Medulla oblongata (tissue), 1 donor: Measurements from ENCODE around the gene BAZ2A.
A peak's percentile ranks its signal among the peaks of the same experiment; 100 is the strongest.

Experiments
- DNase-seq: peaks from one replicate; pipeline ENCODE4 v3.0.0-alpha.2; 2015; ENCODE audit errors: extremely low spot score

The BAZ2A gene

DNA sequence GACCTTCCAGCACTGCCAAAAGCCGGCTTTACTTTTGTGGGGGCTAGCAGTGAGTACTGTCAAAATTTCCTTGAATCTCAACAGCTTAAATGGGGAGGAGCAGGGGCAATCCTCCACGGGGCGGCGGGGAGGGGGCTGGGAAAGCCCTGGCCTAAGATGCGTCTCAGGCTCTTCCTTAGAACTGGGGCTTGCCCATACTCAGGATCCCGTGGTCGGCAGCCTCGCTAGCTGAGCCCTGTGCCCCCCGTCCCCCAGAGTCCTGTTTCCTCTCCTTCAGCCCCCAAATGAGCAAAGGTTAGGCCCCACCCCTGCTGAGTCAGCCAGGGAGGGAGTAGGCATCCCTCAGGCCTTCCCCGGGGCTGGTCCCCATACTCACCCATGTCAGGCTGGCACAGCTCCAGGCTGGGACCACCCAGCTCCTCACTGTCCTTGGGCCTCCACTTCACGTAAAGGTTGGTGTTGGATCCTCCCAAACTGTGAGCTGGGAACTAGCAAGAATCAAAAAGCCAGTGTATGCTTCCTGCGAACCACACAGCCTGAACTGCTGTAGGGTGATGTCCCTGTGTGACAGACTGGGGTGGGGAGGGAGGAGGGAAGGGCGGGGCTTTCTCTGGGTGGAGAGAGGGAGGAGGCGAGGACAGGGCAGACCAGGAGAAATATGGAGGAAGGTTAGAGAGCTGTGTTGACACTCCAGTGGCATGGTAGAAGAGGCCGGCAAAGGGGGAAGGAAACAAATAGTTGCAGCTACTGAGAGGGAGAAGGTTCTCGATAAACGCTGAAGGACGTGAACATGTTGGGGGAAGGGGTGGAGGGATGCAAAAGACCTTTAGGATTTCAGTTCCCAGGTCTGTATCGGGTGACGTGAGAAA, 5.9 kb upstream of the BAZ2A start:
- DNase-seq, result peak; percentile 95

DNA sequence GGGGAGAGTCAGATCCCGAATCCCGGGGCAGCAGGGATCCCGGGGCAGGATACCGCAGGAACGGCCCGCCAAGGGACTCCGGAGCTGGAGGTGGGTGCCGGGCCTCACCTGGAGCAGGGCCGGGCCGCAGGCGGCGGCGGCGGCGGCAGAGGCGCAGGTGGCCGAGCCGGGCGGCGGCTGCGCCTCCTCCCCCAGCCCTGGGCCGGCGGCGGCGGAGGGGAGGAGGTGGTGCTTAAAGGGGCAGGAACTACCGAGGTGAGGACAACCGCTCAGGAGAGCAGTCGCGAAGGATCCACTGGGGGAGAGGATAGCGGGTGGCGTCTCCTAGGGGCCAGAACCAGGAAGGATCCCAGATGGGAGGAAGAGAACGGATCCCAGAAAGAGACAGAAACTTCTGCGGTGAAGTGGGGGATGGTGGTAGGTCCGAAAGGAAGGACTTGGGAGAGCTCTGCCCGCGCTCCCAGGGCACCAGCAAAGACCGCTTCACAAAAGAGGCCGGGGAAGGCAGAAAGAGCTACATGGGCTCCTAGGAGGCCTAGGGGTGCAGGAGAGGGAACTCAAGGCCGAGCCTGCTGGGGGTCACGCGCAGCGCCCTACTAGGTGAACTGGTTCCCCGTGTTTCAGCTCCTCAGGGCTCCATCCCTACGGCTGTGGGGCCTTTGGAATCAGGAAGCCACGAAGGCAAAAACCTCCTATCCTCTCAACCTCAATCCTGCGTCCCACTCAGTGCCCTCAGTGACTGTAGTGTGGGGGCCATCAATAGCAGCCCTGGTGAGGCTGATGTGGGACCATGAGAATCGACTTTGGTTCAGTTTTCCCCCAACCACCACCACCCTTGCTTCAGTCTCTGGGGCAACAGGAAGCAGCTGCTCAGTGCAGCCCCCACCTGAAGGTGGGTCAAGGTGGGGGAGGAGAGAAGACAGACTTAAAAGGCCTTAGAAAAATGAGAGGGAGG, 5.0 kb upstream of the BAZ2A start:
- DNase-seq, result peak; percentile 78

DNA sequence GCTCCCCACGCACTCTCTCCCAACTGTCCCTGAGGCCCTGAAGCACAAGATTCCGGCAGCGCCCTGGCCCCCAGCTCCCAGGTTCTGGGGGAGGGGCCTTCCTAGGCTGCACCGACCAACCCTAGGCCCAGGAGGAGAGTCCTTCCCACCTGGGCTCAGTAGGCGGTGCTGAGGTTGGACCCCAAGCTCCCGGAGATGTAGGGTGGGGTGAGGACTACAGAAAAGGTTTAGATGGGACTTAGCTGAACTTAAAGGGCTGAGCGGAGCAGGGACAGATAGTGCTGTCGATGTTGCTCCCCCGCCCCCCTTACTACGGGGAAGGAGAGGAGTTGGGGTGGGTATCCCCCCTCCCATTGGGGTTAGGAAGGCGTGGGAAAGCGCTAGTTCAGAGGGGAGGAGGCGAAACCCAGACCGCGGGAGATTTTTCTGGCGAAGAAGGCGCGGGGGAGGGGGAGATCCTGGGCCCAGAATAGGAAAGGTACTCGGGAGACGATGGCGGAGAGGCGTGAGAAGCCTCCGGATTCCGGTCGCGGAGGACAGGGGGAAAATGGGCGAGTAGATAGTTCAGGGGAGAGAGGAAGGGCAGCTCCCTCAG, 4.2 kb upstream of the BAZ2A start:
- DNase-seq, result peak; percentile 52

DNA sequence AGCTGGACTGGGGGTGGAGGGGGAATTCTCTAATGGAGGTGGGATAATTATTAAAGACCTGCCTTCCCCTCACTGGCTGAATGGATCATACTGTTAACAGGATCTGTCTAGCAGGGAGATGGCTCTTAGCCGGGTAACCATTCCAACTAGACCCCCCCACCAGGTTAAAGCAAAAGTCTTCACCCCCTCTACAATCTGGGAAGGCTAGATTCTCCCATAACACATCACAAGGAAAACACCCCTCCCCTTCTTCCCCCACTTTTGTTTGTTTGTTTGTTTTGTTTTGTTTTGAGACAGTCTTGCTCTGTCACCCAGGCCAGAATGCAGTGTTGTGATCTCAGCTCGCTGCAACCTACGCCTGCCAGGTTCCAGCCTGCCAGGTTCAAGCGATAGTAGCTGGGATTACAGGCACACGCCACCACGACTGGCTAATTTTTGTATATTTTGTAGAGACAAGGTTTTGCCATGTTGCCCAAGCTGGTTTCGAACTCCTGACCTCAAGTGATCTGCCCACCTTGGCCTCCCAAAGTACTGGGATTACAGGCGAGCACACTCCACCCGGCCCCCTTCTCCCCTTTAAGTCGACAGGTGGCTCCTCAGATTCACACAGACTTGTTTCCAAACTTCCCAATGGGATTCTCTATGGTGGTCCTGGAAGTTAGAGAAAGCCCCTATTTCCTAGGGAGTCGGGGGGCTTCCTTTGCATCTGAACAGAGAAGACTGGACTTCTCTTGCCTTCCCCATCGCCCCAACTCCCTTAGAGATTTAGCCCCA, 3.5 kb upstream of the BAZ2A start:
- peak; percentile 30 for DNase-seq

DNA sequence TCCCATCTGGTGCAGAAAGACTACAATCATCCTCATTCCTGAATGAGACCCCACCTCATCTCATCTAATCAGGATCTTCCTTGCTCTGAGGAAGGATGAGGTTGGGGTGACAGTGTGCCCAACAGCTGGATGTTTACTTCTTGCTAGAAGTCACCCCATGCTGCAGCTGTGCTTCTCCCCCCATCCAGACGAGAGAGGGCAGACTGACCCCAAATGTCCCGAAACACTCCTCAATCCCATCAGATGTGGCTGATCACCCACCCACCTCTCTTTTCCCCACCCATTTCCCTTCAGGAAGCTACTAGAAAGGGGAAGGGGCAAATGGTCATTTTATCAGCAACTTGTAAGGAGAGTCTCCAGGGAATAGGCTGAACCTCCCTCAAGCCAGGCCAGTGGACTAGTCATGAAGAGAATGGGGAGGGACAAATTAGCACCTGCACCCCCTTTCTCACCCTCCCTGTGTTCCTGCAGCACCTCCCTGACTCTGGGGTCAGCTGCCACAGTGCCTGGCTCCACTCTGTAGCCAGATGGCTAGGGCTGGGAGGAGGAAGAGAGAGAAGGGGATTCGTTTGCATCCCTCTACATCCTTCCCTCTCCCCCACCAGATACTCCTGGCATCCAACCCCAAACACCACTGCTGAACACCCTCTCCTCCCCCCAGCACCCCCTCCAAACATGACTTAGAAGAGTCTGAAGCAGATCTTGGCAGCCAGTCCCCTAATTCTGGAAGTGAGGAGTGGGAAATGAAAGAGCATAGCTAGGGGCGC, 2.8 kb upstream of the BAZ2A start:
- peak; percentile 22 for DNase-seq

DNA sequence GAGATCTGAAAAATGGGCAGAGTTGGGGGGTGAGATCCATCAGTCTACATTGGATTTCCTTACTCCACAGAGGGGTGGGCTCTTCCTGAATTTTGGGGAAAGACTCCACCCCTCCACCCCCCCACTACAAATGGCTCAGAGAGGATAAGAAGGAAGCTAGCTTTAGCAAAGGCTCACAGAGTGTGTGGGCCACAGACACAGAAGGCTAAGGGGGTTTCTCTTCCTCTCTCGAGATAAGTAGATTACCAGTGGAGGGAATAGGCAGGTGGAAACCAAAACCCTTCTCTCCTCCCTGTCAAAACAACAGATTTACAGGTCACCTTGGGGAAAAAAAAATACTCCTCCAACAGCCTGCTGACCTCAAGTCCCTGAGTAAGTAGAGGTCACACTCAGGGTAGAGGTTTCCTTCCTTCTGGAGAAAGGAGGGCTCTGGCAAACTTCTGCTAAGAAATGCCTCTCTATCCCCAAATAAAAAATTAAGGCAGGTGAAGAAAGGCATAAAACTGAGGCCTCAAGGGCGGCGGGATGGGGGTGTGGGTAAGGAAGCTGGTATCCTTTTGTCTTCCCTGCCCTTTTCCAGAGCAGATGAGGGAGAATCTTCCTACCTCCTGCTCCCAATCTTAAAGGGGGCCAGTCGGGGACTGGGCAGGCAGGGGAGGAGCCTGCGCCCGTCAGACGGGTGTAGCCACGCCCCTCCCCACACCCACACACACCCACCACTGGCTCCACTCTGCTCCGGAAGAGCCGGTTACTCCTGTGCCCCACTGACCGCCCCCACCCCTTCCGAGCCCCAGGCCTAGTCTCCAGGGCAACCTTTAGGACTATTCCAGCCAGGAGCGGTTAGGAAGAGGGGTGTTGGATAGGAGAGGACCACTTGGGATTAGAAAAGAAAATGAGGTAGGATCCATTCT, 1.9 kb upstream of the BAZ2A start:
- peak; percentile 43 for DNase-seq

DNA sequence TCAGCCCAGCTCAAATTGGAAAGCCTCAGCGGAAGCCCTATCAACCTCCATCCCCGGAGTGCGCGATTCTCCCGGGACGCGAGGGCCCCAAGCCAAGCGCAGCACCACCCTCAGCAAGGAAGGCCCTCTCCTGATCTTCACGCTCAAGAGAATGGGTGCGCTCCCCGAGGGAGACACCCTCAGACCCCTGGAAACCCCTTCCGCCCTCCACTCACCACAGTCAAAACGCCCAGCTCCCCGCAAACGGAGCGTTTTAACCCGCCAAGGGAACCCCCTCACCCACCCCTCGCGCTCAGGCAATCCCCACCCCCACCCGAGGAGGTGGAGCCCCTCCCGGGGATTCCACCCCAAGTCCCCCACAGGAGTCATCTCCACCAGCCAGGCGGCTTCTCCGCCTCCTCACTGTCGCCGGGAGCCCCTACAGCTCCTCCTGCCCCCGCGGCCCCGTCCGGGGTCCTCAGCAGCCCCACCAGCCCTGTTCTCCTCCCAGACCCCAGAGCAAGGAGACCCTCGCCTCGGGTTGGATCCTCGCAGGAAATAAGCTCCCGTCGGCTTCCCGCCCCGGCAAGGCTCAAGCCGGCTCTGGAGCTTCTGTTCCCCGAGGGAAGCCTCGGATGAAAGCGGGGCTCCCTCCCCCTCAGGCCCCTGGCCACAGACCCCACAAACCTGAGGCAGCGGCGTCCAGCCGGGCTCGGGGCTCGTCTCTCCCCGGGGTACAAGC, 507 bp downstream of the BAZ2A start:
- DNase-seq, result peak; percentile 22

DNA sequence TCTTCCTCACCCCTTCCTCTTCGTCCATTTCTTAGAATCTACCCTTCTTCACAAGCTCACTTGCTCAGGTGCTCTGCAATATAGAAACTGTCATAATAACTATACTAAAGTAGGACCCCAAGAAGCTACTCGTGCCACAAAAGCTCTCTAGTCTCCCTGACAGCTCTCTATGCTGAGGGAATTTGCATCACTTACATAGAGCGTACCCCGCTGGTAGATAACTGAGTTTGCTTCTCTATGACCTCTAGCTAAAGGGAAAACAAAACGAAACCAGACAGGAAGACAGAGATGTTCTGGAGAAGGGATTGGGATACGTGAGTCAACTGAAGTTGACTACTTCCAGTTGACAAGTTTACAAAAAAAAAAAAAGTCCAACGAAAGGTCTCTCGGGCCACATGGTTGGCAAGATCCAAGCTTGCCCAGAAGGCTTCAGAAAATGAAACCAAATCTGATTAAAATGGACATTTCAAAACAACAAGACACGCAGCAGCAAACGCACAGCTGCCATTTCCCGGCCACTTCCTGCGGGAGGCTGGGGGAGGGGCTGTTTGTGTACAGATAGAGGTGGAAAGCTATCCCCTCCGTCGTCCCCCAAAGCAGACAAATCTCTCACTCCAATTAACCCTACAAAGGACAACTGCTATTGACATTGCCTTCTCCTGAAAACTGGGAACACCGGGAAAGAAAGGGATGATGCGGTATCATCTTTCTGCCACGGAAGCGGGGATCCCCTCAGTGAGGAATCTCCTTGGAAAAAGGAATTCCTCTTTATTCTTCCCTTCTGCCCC, 1.3 kb downstream of the BAZ2A start:
- DNase-seq, result peak; percentile 69

DNA sequence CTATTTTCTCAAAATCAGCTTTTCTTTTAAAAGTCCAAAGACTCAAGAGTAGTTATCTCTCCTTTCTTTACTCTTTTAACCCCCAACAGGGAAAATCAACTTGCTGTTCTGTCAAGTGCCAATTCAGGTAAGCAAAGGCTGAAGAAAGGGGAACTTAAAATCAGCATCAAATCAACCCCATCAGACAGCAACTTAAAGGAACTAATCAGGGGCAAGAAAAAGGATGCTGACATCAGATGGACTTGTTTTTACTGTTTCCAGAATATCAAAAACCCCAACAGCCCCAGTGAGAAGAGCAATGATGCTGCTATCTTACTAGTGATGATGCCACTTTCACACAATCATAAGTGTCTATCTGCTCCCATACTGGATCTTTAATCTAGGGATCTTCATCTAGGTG, 3.4 kb downstream of the BAZ2A start:
- no peak for DNase-seq

DNA sequence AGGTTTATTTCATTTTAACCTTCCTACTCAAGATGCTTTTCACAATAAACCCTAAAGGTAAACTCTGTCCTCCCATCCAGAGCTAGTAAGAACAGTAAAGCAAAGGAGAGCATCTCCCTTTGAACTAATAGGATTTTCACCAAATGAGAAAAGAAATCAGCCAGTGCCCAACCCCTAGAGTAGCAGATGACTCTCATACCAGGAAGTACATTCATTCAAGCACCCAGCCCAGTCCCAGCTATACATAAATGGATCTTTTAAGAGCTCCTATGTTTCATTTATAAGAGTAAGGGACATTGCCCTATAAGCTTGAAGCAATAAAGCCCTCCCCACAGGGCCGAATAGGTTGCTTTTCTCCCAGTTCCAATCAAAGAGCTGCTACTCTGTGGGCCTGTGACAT, 7.6 kb downstream of the BAZ2A start:
- DNase-seq, result no peak

DNA sequence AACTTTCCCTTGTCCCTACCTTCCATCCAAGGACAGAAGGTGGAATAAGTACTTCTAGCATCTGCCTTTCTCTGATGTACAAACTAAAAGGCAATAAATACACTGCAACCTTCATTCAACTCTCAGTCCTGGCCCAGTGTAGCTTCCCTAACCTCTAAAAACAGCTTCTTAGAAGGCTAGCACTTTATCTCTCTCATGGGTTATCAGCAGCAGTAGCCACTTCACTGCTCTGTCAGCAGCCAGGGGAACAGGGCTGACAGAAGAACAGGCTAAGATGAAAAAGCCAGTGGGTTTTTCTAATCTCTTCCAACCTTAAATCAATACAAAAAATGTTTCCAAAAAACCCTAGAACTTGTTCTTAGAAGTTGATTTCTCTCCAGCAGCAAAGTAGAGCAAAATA, 13.2 kb downstream of the BAZ2A start:
- no peak for DNase-seq

DNA sequence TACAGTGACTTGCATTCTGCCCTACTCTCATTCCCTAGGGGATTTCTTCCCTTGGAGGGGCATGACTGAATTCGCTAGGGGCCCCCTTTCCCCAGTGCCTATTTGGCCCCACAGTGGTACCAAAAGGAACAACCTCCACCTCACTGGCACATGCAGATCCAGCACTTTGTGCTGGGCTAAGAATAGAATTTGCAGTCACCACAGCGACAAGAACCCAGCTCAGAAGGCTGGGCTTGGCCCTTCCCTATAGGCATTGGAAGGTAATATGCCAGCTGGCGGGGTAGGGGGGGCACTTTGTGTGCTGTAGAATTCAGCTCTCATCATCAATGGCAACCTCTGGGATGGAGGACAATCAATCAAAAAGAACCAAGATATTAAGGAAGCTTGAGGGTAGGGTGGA, 13.9 kb downstream of the BAZ2A start:
- no peak for DNase-seq

DNA sequence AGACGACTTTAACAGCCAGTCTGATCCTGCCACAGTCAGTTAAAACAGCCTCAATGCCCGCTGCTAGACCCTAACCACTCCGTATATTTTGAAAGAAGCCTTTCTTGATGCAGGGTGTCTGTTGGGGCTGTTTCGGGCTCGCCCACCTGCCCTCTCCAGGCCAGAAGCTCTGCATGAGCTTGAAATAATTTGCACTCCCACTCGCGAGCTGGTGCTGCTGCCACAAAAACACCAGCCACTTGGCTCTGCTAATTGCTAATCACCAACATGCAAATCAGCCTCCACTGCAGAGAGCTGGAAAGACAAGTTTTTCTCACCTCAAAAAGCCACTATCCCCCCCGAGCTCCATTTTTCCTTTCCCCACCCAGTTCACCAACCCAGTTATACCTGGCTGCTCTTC, 15.5 kb downstream of the BAZ2A start:
- DNase-seq, result no peak

DNA sequence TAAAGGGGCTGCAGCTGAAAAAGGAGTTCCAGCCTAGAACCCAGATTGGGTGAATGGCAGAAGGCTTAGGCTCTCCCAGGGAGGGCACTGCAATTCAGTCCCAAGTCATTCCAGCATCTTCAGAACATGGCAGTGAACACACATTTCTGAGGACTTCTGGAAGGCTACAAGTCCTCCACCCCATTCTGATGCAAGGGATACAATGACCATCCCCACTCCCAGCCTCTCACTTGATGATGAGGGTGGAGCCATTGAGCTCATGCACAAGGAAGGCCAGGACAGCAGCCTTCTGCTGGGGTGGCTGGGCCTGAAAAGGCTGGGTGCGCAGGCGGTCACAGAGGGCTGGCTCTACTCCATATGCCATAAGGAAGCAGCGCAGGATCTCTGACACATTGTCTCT, 25.8 kb downstream of the BAZ2A start:
- no peak for DNase-seq

DNA sequence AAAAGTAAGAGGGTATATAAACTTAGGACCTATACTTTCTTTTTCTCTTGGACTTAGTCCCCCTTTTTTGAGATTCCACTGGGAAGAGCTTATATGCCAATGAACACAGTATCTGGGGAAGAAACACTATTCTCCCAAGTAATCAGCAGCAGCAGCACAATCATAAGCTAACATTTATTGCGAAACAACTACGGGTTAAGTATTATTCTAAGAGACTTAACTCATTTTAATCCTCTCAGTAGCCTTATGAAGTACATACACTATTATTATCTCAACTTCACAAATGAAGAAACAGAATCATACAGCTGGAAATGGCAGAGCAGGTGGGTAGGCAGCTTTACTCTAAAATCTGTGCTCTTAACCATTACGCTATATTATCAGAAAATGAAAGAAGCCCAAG, 27.9 kb downstream of the BAZ2A start:
- no peak for DNase-seq

DNA sequence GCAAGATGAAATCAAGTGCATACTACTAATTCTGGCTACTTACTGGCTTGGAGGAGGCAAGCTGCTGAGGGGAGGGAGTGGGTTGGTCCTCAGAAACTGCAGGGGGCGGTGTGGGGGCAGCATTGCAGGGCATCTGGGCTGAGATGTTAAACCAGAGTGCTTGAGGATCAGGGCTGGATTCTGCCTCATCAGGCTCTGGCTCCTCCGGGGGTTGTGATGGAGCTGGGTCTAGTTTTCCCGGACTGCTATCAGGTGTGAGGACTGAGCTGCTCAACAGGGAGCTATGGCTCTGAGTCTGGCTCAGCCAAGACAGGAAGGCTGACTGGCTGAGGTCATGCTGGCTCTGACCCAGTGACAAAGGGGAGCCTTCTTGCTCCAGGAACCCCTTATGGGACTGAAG, 28.6 kb downstream of the BAZ2A start:
- no peak for DNase-seq

DNA sequence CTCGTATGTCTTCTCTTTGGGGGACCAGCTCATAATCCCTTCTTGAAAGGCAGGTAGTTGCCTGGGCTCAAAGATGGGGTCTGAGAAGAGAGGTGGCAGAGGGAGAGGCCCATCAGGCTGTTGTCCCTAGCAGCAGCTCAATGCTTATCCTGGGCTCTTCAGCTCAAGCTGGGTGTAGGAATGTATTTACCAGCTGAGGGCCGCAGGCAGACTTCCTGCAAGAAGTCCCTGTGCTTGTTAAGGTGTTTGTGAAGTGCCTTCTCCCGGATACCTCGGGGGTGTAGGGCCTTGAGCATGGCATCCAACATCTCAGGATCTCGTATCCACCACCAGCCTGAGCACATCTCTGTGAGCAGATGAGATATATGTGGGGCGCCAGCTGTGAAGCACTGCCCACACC, 29.4 kb downstream of the BAZ2A start:
- DNase-seq, result no peak

DNA sequence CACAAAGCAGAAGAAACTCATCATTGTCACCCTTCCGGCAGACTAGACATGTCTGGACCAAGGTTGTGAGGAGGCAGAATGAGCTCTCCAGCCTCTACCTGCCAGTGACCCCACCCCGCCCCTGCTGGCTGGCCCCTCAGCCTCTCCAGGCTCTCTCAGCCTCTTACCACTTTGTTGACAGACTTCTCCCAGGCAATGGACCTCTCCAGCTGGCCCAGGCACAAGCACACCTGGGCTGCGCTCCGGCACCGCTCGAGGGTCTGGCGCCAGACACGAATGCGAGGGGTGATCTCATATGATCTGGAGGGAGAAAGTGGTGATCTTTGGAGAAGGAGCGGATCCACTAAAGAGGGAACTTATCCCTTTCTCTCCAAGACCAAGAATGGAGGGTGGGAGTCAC, 30.3 kb downstream of the BAZ2A start:
- no peak for DNase-seq
